ENCODE results near the gene MAP4K4.
"Not testable (repeated sequence)": the region's sequence is repeated elsewhere in the genome, so short reads cannot be mapped to it uniquely, and the experiment has no call there.

The MAP4K4 gene

DNA sequence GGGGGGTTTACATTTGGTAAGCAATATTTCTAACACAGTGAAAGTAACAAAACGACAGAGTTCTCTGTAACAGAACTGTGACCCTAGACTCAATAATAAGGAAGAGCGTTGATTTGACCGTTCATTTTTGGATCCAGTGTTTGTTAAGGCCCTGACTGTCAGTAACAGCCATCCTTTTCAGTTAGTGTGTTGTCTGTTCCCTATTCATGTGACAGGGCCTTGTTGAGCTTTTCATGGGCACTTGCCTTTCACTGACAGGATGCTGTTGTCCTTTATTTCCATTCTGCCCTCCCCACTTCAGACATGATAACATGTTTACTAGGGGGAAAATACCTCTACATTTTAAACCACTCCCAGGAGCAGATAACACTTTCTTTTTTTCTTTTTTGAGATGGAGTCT lies 45.8 kb downstream of the MAP4K4 start:
- DNase-seq (ENCODE audit: low spot score) = no peak

DNA sequence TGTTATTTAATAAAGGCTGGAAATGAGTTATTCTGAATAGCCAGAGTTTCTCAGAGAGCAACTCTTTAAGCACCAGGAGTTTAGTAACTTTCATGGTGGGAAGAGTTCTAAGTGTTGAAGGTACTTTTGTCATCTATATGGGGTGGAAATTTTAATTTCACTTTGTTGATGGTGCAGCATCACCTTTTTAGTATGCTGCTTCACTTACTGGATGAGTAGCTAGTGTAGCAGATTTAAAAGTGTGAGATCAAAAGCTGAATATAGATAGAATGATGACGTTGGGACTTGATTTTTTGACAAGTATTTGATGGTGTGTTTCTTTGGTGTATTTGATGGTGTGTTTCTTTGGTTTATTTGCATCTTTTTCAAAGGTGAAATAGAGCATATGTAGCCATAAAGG lies 47.3 kb downstream of the MAP4K4 start:
- no peak for DNase-seq (ENCODE audit: low spot score)

DNA sequence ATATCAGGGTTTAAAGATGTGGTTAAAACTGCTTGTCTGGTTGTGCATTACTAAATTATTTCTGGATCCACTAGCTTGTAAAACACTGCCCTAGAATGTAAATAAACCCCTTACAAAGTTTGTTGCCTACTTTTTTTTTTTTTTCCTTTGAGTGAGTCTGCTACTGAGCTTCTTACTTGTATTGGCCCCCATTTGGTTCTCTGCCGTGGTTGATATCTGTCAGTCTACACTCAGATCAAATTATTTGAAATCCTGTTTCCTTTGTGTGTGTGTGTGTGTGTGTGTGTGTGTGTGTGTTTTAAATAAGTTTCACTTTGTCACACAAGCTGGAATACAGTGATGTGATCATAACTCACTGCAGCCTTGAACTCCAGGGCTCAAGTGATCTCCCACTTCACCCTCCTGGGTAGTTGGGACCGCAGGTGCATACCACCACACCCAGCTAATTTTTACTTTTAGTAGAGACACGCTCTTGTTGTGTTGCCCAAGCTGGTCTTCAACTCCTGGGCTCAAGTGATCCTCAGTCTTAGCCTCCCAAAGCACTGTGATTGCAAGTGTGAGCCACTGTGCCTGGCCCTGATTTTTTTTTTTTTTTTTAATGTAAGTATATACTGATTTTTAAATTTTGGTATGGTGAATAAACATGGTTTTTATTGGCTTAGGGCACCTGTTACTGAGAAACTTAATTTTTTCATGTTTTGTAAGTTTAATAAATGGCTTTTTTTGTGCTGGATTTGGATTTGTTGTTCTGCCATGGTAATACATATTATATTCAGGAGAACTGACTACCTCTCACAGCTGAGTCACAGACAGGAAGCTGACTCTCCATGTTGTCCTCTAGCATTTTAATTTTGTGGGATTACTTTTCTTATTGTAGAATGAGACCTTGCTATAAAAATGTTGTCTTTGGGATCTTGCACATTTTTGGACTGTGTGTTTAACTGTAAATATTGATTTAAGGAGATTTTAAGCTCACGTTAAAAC lies 48.5 kb downstream of the MAP4K4 start:
- DNase-seq (ENCODE audit: low spot score) = no peak

DNA sequence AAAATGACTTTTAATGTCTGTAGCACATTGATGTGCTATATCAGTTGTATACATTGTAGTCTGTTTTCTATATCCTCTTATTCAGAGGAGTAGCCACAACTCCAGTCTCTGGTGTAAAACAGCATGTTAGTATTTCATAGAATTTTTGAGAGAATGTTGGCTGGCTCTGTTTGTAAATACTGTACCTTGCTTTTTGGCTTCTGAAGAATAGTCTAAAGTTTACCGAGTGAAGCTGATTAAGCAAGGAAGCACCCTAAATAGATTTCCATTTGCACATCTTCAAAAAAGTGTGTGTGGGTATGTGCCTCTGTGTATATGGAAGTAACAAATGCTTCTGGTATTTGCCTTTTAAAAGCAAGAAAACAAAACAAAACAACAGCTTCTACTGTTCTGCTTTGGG lies 50.5 kb downstream of the MAP4K4 start:
- no peak for DNase-seq (ENCODE audit: low spot score)

DNA sequence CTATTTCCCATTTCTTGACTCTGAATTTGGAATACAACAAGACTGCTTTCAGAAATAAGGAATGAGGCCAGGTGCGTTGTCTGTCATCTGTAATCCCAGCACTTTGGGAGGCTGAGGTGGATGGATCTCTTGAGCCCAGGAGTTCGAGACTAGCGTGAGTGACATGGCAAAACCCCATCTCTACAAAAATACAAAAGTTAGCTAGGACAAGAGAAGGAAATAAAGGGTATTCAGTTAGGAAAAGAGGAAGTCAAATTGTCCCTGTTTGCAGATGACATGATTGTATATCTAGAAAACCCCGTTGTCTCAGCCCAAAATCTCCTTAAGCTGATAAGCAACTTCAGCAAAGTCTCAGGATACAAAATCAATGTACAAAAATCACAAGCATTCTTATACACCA lies 51.0 kb downstream of the MAP4K4 start:
- not testable (repeated sequence) for DNase-seq (ENCODE audit: low spot score)

DNA sequence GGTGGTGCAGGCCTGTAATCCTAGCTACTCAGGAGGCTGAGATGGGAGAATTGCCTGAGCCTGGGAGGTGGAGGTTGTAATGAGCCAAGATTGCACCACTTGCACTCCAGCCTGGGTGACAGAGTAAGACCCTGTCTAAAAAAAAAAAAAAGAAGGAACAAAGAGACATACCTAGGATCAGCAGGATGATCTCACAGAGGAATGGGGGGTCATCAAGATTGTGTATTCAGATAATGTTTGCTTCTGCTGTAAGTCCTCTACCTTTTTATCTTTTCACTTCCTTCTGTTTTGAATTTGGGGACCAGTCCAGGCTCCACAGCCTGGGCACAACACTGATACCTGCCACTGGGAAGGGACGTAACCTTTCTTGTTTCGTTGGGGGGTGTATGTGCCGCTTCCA lies 53.2 kb downstream of the MAP4K4 start:
- no peak for DNase-seq (ENCODE audit: low spot score)

DNA sequence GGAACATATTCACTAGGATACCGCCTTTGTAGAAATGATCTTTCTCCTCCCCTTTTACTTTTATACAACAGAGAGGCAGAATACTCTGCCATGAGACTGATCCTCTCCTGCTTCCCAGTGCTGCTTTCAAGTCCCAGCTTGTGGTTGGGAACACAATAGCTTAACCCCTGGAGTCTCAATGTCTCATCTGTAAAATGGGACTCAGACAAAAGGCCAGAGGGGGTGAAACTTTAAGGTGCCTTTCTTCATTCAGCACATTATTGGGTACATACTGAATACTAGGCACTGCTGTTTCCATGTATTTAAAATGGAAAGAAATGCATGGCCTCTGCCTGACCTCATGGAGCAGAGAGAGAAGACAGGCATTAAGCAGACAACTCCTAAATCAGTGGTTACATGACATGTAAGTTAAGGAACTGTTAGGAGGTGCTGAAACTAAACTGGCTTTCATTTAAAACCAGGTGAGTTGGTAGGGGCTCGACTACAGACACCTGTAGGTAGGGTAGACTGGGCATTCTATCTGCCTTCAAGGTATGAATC lies 53.8 kb downstream of the MAP4K4 start:
- no peak for DNase-seq (ENCODE audit: low spot score)

DNA sequence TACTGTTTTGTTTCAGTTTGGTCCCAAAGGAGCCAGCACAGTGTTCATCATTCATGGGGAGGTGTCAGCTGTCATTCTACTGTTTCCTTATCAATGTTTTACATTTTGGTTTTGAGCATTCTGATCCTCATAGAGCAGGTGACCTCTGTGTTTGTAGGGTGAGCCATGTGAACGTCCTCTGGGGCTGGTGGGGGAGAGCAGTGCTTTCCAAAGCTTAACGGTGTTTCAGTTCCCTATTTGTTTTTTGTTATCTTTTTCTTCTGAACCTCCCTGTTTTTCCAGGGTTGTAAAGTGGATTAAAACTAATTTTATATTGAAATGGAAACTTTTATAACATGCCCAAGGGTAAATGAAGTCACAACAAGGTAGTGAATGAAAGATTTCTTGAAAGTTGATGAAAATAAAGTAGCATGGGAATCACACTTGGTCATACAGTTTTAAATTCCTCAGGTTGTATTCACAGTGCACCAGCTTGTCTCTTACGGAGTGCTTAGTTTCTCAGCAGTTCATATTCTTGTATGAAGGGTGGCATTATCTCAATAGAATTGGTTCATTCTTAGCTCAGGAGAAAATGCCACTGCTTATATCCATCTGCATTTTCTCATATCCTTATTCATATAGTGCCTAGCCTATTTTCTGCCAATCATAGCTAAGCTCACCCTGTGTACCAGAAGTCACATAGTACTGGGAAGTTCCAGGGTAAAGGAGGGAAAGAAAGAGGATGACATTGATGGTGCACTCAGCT lies 54.5 kb downstream of the MAP4K4 start:
- DNase-seq (ENCODE audit: low spot score) = no peak

DNA sequence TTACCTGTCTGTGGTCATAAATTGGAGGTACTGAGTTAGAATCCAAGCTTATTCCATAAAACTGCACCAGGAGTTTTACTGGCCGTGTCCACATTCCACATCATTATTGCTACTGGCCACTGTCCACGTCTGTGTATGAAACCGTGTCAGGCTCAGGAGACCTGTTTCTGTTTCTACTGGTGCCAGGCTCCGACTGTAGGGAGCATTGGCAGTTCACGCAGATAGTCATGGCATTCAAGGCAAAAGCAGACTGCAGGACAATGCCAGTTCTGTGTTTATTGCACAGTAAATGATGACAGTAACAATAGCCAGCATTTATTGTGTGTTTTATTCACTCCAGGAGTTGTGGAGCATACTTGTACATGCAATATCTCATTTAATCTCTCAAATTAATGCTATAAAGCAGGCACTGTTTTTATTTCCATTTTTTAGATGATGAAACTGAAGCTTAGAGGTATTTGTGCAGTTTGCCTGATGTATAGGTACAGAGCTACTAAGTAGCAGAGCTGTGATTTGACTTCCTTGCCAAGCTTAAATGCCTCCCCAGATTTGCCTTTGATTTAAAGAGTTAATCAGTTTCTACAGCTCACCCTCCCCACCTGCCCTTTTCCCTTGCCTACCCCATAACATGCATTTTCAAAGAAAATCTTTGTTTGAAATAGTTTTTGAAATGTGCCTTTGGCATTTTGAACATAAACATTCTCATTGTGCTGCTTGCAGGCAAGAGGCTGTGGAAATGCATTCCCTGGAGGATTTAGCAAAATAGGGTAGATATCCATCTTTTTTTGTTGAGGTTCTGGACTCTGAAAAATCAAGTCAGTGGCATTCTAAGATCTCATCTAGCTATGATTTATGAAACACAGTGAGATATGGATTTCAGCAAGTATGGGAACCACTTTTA lies 55.5 kb downstream of the MAP4K4 start:
- no peak for DNase-seq (ENCODE audit: low spot score)

DNA sequence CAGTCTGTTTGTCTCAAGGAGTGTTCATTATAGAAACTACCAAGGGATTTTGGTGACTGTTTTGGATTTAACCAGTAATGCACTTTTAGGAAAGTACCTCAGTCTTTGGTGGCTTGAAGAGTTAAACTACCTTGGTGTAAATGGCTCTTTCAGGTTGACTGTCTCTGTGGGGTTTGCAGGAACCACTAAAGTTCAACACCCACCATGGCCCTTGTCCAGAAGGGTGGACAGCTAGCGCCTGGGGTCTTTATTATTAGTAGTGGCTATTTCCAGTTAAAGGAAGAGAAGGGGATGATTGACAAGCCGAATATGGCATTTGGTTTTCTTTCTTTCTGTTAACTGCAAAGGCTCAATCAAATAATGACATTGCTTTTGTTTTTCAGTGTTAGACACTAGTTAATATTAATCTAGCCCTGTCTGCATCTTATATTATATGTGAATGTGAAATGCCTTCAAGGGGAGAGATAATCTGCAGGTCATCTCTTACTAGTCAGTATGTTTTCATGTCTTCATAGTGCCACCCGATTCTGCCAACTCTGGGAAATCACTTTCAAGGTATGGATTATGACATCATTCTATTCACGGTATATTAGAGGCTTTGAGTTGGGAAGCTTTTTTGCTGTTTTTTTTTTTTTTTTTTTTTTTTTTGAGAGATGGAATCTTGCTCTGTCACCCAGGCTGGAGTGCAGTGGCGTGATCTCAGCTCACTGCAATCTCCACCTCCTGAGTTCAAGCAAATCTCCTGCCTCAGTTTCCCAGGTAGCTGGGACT lies 56.4 kb downstream of the MAP4K4 start:
- no peak for DNase-seq (ENCODE audit: low spot score)

DNA sequence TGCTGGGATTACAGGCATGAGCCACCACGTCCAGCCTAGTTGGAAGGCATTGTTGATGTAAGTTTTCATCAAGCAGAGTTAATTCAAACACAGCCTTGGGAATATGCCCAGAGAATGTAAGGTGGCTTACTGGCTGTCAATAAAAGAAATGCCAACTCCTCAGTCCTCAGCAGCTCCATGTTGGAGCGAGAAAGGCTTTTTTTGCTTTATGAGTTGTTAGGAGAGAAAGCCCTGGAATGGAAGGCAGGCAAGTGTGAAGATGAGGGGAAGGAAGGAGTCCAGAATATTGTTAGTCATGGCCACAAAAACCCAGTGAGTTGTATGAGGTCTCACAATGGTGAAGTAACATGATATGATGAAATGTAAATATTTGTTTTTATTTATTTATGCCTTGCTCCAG lies 57.1 kb downstream of the MAP4K4 start:
- DNase-seq (ENCODE audit: low spot score) = no peak

DNA sequence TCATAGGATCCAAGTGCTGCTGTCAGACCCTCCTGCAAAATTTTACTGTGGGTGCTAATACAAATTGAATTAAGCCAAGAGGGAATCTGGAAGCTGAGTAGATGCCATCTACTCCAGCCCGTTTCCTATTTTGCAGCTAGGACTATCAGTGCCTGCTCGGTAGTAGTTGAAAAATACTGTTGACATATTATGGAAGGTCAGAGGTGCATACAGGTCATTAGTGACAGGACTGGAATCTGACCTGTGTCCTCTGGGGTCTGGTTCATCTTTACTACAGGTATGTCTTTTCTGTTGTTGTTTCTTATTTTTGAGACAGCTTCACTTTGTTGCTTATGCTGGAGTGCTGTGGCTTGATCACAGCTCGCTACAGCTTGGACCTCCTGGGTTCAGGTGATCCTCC lies 58.8 kb downstream of the MAP4K4 start:
- DNase-seq (ENCODE audit: low spot score) = no peak

DNA sequence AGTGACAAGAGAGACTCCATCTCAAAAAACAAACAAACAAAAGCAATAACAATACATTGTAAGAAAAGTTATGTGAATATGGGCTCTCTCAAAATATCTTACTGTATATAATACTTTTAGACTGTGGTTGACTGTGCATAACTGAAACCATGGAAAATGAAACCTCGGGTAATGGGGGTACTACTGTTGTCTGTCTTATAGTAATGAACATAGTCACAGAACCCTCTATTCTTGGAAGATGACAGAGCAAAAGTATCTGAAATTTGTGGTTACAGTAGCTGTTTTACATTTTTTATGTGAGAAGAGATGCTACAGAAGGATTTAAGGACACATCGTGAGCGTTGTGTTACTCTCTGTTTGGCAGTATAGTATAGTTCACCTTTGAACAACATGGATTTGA lies 60.5 kb downstream of the MAP4K4 start:
- DNase-seq (ENCODE audit: low spot score) = peak; percentile 20

DNA sequence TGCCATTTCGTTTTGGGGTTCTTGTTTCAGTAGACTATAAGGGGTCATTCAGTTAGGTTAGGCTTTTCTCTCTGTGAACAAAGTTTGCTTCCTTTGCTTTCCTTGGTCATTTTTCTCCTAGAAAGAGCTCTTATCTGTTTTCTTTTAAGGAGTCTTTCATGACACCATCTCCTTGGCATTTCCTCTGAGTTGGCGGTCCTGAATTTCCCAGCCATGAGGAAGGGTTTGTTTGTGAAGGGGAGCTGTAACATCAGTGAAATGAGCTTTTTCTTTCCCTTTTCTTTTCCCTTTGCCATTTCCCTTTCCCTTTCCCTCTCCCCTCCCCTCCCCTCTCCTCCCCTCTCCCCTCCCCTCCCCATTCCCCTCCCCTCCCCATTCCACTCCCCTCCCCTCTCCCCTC lies 61.7 kb downstream of the MAP4K4 start:
- DNase-seq (ENCODE audit: low spot score) = no peak

DNA sequence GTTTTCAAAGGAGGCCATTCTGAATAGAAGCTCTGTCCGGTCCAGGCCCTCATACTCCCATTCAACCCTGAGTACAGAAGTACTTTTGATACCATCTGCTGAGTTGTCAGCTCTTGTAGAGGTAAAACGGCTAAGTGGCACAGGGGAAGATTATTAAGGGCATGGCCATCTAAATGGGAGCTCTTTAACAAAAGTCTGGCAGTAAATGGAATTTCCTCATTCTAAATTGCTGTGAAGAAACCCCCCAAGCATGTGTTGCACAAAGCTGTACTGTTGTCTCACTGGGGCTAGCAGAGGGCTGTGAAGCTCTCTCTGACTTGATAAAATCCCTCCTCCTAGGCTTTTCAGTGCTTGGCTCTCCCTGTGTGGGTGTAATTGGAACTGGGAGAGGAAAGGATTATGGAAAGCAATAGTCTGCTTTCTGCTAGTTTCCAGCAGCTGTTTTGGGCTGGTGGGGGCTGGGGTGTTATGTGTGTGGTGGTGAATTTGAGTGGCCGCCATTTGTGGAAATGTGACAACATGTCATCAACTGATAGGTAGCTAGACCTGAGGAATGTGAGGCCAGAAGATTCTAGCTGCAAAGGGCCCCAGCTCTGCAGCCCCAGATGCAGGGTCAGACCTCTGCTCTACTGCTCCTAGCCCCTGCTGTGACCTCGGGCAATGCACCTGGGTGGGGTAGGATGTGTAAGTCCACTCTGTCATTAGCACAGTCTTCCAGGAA lies 65.1 kb downstream of the MAP4K4 start:
- DNase-seq (ENCODE audit: low spot score) = no peak

DNA sequence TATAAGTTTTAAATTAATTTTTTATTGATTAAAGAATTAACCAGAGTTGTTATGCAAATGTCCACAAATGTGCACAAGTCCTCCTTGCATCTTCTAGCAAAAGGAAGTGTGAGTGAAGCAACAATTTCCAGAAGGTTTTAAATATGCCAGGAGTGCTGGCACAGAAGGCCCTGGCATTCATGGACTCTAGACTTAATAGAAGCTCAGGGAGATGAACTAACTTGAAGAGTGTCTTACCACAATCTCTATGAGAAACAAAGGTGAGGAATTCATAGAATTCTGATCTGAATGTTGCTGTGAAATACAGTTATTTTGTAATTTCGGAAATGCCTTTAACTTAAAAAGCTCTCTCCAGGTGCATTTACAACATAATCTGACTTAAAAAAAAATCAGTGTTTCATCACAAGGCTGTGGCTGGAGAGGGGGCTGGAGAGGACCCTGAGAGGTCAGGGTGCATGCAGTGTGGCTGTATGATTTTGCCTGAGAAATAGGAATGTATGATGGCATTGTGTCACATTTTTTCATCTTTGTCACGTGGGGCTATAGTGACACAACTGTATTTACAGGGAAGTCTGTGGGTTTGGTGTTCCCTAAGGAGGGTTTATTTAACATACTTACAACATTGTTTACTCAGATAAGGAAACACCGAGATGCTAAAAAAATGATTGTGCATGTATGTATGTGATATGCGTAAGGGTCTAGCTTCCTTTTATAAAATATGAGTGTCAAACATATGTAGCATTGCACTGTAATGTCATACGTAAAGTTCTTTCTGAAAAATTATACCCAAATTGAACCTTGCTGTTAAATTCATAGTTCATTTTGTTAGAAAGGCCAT lies 66.2 kb downstream of the MAP4K4 start:
- no peak for DNase-seq (ENCODE audit: low spot score)

DNA sequence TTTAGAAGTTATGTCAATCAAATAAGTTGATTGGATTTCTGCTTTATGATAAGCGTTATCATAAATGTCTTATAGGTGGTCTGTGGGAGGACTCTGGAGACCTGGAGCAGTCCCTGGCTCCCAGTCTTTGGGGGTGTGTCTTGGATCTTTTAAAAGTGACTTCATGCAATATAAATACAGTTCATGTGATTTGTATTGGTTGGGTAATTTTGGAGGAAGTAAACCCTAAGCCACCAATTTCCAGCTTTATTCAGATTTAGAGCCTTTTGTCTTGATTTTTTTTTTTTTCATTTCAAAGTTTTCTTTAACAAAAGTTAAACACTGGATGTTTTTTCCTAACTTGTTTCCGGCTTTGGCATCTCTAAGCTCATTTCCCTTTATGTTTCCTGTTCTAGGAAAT lies 68.8 kb downstream of the MAP4K4 start:
- DNase-seq (ENCODE audit: low spot score) = no peak

DNA sequence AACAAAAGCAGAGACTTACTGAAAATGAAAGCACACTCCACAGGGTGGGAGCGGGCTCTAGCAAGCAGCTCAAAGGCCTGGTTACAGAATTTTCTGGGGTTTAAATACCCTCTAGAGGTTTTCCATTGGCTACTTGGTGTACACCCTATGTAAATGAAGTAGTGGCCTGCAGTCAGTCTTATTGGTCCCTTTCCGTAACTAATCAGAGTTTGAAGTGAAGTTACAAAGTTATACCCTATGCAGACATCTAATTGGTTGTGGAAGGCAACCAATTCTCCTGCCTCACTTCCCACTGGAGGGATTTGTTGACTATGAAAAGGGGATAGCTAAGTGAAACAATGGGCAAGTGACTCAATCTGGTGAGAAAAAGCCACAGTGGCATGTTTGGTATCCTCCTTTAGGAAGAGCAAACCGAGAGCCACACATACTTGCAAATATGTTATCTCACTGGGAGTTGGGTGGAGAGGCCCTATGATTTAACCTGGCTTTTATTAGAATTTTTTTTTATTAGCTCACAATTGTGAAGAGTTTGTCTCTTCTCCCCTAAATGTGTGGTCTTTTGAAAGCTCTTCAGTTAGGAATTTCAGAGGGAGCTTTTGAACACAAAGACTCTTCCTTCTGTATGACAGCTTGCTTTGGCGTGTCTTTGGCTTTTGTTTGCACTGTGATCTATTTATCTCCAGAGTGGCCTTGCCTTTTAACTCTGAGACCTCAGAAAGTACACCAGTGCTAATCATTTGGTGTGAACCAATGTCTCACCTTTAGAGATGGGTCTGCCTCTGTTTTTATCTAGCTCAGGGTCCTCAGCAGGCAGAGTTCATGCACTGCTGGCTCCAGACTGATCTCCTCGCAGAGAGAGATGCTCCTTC lies 69.6 kb downstream of the MAP4K4 start:
- DNase-seq (ENCODE audit: low spot score) = no peak

Data from CD4-positive, alpha-beta T cell treated with Interleukin-15 for 4 hours (primary cell).